ENCODE results near the gene PSTPIP1. TPM values are rescaled to one million over a fixed set of nuclear protein-coding genes. Genes with fewer than 3 reads are reported as not detected.

The PSTPIP1 gene
- total and polyA plus RNA-seq, 10 of the 15 experiments (the other 5 are each of a cell fraction or from before 2014, with no cell fraction given) = 0.50 to 29.3 (median 14.5) TPM

DNA sequence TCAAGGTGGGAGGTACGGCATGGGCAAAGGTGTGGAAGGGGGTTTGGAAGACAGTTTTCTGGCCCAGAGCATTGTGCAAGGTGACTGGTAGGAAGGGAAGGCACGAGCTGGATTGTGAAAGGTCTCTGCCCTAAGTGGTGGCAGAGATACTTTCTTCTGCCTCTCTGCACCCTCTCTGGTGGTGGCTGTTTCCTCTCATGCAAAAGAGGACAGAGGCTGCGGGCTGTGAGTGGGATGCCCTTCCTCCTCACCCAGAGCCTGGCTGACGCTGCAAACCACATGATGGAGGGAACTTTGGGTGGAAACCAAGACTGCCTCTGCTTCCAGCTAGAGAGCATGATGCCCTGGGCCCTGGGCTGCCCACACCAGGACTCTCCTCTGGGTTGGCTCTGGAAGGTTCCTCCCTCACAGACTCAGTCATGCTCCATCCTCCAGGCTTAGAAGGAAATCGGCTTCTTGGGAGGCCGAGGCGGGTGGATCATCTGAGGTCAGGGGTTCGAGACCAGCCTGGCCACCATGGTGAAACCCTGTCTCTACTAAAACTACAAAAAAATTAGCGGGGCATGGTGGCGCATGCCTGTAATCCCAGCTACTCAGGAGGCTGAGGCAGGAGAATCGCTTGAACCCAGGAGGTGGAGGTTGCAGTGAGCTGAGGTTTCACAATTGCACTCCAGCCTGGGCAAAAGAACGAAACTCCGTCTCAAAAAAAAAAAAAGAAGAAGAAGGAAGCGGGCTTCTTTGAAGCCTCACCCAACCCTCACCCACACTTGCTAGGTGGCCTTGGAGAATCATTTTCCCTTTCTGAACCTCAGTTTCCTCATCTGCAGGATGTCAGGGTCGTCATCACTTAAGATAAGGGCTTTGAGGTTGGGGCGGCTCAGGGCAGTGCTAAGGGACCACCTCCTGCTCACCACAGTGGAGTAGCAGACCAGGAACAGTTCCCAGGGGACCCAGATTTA, 8.3 kb downstream of the PSTPIP1 start (continued):
- TF ChIP-seq, protein P1, sequence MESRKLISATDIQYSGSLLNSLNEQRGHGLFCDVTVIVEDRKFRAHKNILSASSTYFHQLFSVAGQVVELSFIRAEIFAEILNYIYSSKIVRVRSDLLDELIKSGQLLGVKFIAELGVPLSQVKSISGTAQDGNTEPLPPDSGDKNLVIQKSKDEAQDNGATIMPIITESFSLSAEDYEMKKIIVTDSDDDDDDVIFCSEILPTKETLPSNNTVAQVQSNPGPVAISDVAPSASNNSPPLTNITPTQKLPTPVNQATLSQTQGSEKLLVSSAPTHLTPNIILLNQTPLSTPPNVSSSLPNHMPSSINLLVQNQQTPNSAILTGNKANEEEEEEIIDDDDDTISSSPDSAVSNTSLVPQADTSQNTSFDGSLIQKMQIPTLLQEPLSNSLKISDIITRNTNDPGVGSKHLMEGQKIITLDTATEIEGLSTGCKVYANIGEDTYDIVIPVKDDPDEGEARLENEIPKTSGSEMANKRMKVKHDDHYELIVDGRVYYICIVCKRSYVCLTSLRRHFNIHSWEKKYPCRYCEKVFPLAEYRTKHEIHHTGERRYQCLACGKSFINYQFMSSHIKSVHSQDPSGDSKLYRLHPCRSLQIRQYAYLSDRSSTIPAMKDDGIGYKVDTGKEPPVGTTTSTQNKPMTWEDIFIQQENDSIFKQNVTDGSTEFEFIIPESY (IDR thresholded peaks at IDR 0.05) = no peak
- TF ChIP-seq DPF2 (IDR thresholded peaks at IDR 0.05) = peak; percentile 48; the same call in 1 of the 2 replicates
- TF ChIP-seq JUND (IDR thresholded peaks at IDR 0.05; ENCODE audit: low read depth, low read length) = no peak
- peak; percentile 41 for TF ChIP-seq MEF2B (IDR thresholded peaks at IDR 0.05; ENCODE audit: partially characterized antibody, poor library complexity, severe bottlenecking)
- no peak for TF ChIP-seq KDM1A (IDR thresholded peaks at IDR 0.05; ENCODE audit: borderline replicate concordance)
- TF ChIP-seq CHD2 (IDR thresholded peaks at IDR 0.05; ENCODE audit: borderline replicate concordance, low read depth, low read length) = 0 out of 2 replicates have a peak, but pooled peaks have one; percentile 16
- no peak for TF ChIP-seq SMC3 (IDR thresholded peaks at IDR 0.05; ENCODE audit: borderline replicate concordance, low read length)
- TF ChIP-seq NFXL1 (IDR thresholded peaks at IDR 0.05; ENCODE audit: borderline replicate concordance) = no peak
- no peak for TF ChIP-seq RAD21 (IDR thresholded peaks at IDR 0.05; ENCODE audit: insufficient read depth, low read depth, low read length)
- TF ChIP-seq IRF4 (IDR thresholded peaks at IDR 0.05; ENCODE audit: low read depth, low read length) = no peak
- TF ChIP-seq IKZF1 (conservative IDR thresholded peaks at IDR 0.05) = peak; percentile 77
- TF ChIP-seq, protein P2, sequence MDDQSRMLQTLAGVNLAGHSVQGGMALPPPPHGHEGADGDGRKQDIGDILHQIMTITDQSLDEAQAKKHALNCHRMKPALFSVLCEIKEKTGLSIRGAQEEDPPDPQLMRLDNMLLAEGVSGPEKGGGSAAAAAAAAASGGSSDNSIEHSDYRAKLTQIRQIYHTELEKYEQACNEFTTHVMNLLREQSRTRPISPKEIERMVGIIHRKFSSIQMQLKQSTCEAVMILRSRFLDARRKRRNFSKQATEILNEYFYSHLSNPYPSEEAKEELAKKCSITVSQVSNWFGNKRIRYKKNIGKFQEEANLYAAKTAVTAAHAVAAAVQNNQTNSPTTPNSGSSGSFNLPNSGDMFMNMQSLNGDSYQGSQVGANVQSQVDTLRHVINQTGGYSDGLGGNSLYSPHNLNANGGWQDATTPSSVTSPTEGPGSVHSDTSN (IDR thresholded peaks at IDR 0.05; ENCODE audit: insufficient replicate concordance, low read depth, low read length) = no peak
- no peak for TF ChIP-seq CREB1 (IDR thresholded peaks at IDR 0.05; ENCODE audit: low read depth)
- no peak for TF ChIP-seq FOS (IDR thresholded peaks at IDR 0.05; ENCODE audit: borderline replicate concordance, extremely low read depth, insufficient read length)
- 0 out of 2 replicates have a peak, but pooled peaks have one; percentile 22 for TF ChIP-seq CREM (IDR thresholded peaks at IDR 0.05; ENCODE audit: low read depth)
- TF ChIP-seq, protein P3, sequence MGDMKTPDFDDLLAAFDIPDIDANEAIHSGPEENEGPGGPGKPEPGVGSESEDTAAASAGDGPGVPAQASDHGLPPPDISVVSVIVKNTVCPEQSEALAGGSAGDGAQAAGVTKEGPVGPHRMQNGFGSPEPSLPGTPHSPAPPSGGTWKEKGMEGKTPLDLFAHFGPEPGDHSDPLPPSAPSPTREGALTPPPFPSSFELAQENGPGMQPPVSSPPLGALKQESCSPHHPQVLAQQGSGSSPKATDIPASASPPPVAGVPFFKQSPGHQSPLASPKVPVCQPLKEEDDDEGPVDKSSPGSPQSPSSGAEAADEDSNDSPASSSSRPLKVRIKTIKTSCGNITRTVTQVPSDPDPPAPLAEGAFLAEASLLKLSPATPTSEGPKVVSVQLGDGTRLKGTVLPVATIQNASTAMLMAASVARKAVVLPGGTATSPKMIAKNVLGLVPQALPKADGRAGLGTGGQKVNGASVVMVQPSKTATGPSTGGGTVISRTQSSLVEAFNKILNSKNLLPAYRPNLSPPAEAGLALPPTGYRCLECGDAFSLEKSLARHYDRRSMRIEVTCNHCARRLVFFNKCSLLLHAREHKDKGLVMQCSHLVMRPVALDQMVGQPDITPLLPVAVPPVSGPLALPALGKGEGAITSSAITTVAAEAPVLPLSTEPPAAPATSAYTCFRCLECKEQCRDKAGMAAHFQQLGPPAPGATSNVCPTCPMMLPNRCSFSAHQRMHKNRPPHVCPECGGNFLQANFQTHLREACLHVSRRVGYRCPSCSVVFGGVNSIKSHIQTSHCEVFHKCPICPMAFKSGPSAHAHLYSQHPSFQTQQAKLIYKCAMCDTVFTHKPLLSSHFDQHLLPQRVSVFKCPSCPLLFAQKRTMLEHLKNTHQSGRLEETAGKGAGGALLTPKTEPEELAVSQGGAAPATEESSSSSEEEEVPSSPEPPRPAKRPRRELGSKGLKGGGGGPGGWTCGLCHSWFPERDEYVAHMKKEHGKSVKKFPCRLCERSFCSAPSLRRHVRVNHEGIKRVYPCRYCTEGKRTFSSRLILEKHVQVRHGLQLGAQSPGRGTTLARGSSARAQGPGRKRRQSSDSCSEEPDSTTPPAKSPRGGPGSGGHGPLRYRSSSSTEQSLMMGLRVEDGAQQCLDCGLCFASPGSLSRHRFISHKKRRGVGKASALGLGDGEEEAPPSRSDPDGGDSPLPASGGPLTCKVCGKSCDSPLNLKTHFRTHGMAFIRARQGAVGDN (IDR thresholded peaks at IDR 0.05) = peak; percentile 28; the same call in 1 of the 2 replicates
- no peak for TF ChIP-seq KAT2A (conservative IDR thresholded peaks at IDR 0.05; ENCODE audit: control insufficient read depth, low read depth, low read length)
- TF ChIP-seq STAT1 (conservative IDR thresholded peaks at IDR 0.05) = no peak
- TF ChIP-seq RUNX3 (IDR thresholded peaks at IDR 0.05; ENCODE audit: low read length) = peak; percentile 75
